ENCODE data around the gene ARHGDIG.

DNA sequence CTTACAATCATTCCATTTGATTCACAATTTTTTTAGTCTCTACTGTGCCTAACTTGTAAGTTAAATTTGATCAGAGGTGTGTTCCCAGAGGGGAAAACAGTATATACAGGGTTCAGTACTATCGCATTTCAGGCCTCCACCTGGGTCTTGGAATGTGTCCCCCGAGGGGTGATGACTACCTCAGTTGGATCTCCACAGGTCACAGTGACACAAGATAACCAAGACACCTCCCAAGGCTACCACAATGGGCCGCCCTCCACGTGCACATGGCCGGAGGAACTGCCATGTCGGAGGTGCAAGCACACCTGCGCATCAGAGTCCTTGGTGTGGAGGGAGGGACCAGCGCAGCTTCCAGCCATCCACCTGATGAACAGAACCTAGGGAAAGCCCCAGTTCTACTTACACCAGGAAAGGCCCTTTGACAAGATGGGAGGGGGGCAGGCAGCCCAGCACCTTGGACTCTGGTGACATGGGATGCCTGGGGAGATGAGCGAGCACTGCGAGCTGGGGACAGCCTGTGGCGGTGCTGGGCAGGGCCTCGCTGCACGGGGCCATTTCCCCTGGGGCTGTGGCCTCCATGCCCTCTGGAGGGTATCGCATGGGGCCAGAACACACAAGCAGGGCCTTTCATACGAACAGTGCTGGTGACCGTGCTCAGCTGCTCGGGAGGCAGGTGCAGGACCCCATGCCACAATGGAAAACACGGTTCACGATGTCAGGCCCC is 36.5 kb downstream of the ARHGDIG start:
- TF ChIP-seq, protein P1, sequence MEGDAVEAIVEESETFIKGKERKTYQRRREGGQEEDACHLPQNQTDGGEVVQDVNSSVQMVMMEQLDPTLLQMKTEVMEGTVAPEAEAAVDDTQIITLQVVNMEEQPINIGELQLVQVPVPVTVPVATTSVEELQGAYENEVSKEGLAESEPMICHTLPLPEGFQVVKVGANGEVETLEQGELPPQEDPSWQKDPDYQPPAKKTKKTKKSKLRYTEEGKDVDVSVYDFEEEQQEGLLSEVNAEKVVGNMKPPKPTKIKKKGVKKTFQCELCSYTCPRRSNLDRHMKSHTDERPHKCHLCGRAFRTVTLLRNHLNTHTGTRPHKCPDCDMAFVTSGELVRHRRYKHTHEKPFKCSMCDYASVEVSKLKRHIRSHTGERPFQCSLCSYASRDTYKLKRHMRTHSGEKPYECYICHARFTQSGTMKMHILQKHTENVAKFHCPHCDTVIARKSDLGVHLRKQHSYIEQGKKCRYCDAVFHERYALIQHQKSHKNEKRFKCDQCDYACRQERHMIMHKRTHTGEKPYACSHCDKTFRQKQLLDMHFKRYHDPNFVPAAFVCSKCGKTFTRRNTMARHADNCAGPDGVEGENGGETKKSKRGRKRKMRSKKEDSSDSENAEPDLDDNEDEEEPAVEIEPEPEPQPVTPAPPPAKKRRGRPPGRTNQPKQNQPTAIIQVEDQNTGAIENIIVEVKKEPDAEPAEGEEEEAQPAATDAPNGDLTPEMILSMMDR (IDR thresholded peaks at IDR 0.05), result no peak
- no peak for TF ChIP-seq POLR2A (IDR thresholded peaks at IDR 0.05)

Measured in esophagus squamous epithelium (tissue), 4 donors.